Muscle of leg (tissue), 11 donors: ENCODE measurements around the gene KIAA1614. TPM values are rescaled to one million over a fixed set of nuclear protein-coding genes. Genes with fewer than 3 reads are reported as not detected.

ENCODE experiments used
- DNase-seq: peaks from one replicate; pipeline ENCODE4 v3.0.0; 2013
- H3K27ac ChIP-seq: one replicate; pipeline ENCODE4 v1.5.1; 2013; ENCODE audit warnings: mild to moderate bottlenecking, low read length, control low read depth
- H3K27me3 ChIP-seq: one replicate; pipeline ENCODE4 v1.6.1; 2013; ENCODE audit warnings: low read length; ENCODE audit not compliant: control insufficient read depth, insufficient read depth
- H3K36me3 ChIP-seq: one replicate; pipeline ENCODE4 v1.6.1; 2013; ENCODE audit warnings: low read length; ENCODE audit not compliant: control insufficient read depth, insufficient read depth
- H3K4me1 ChIP-seq: one replicate; pipeline ENCODE4 v1.6.1; 2013; ENCODE audit warnings: low read length; ENCODE audit not compliant: control insufficient read depth, insufficient read depth
- H3K4me3 ChIP-seq: one replicate; pipeline ENCODE4 v1.5.1; 2013; ENCODE audit warnings: low read length, control low read depth
- H3K9me3 ChIP-seq: replicated peaks from 2 replicates; pipeline ENCODE4 v1.6.1; 2013; ENCODE audit warnings: low read depth, low read length; ENCODE audit not compliant: control insufficient read depth
- WGBS: methylation state at CpG from one replicate; pipeline ENCODE4 v1.1.5; 2013; ENCODE audit warnings: missing lambda C conversion rate; ENCODE audit not compliant: insufficient coverage; 5-methylcytosine and 5-hydroxymethylcytosine counted together
- polyA plus RNA-seq, 8 donors: library from polyadenylated mRNA; unstranded; fragments of 120-200 nt; gene quantifications; one replicate each; pipeline versions ENCODE4 v1.2.1 to v1.2.3, GENCODE V29; 2013; ENCODE audit warnings: inconsistent platforms in 1 of 8, low replicate concordance in 1 of 8; ENCODE audit not compliant: insufficient read length in 8 of 8, insufficient read depth in 1 of 8
- total RNA-seq: library from RNA; stranded (reverse); fragments of 120-200 nt; gene quantifications from one replicate; pipeline ENCODE4 v1.2.4, GENCODE V29; 2013

Gene KIAA1614
- total and polyA plus RNA-seq, 9 donors: 10.0 to 16.3 (median 12.3) TPM

DNA sequence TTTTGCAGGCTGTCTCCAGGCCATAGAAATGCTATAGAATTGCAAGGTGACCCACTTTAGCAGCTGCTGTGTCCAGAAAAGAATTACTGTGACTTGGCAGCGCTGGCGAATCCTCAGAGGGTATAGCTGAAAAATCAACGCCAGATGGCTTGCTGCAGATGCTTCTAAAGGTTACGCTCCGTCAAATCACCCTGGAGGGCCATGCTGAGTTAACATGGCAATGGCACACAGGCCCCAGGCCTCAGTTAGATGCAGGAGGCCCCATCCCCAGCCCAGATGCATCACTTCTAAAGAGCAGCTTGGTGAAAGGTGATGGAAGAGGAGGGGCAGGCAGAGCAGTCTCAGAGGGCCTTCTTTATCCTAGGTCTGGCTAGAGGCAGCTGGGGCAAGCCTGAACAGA lies 18.0 kb downstream of the KIAA1614 start:
- no peak overlapping the region for H3K27ac ChIP-seq
- peaks cover 62% of the 10 kb centered on the region for H3K4me1 ChIP-seq
- peak; percentile 65 for DNase-seq
- 36% methylated on average over 5 of the region's 5 CpGs for WGBS
- peaks cover 35% of the 10 kb centered on the region for H3K36me3 ChIP-seq
- H3K9me3 ChIP-seq: no peaks in the 10 kb centered on the region
- no peak overlapping the region for H3K4me3 ChIP-seq
- no peaks in the 10 kb centered on the region for H3K27me3 ChIP-seq

DNA sequence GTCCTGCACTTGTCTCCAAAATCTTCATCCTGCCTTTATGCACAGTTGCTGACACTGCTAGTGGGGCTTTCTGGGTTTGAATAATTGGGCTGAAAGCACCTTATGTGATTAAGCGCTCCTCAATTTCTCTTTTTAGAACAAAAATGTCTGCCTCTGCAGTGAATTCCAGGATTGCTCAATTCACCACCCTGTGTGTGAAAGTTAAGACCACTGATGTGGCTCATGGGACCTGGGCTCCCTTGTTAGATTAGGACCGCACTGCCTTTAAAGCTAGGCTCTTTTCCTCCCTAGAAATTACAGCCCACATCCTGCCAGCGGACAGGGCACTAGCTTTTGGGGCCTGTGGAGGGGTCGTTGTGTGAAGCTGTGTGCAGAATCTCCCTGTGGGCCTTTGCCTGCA lies 18.8 kb downstream of the KIAA1614 start:
- WGBS: 100% methylated on average over 1 of the region's 4 CpGs
- Histone ChIP-seq H3K4me3 (no peak overlapping the region), H3K27me3 (no peaks in the 10 kb centered on the region), H3K27ac (no peak overlapping the region), H3K9me3 (no peaks in the 10 kb centered on the region), H3K36me3 (peaks cover 44% of the 10 kb centered on the region), H3K4me1 (peaks cover 54% of the 10 kb centered on the region)
- DNase-seq: no peak

DNA sequence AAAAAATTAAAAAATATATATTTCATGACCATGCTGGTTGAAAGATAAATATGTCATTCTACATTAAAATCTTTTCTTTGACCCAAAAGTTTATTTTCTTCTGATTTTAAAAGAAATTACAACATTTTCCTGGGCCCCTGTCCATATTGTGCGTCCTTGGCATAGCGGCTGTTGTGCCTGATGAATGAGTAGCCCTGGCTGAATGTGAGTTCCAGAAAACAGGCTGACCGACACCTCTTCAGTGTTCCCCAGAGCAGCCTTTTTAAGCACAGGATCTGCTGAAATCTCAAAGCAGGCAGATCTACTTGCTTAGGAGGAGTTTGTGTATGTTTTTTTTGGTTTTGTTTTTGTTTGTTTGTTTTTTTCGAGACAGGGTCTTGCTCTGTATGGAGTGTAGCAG lies 19.7 kb downstream of the KIAA1614 start:
- no peak for DNase-seq
- Histone ChIP-seq H3K27ac (no peak overlapping the region), H3K36me3 (peaks cover 52% of the 10 kb centered on the region), H3K4me1 (peaks cover 45% of the 10 kb centered on the region), H3K27me3 (no peaks in the 10 kb centered on the region), H3K4me3 (no peak overlapping the region), H3K9me3 (no peaks in the 10 kb centered on the region)
- 89% methylated on average over 2 of the region's 4 CpGs for WGBS

GRCh38 chr1:180933141-180933540 lies 20.4 kb downstream of the KIAA1614 start:
- Histone ChIP-seq H3K4me3 (no peak overlapping the region), H3K36me3 (peaks cover 60% of the 10 kb centered on the region), H3K4me1 (peaks cover 38% of the 10 kb centered on the region), H3K27ac (no peak overlapping the region), H3K9me3 (no peaks in the 10 kb centered on the region), H3K27me3 (no peaks in the 10 kb centered on the region)
- DNase-seq: no peak

GRCh38 chr1:180934563-180934962 lies 21.9 kb downstream of the KIAA1614 start:
- H3K4me3 ChIP-seq: no peak overlapping the region
- no peak overlapping the region for H3K27ac ChIP-seq
- peaks cover 24% of the 10 kb centered on the region for H3K4me1 ChIP-seq
- DNase-seq: peak; percentile 68
- no peaks in the 10 kb centered on the region for H3K27me3 ChIP-seq
- WGBS: 79% methylated on average over 6 of the region's 7 CpGs
- peaks cover 61% of the 10 kb centered on the region for H3K36me3 ChIP-seq
- no peaks in the 10 kb centered on the region for H3K9me3 ChIP-seq

GRCh38 chr1:180935326-180936109 lies 22.8 kb downstream of the KIAA1614 start:
- no peaks in the 10 kb centered on the region for H3K27me3 ChIP-seq
- H3K9me3 ChIP-seq: no peaks in the 10 kb centered on the region
- DNase-seq: no peak
- H3K36me3 ChIP-seq: peaks cover 63% of the 10 kb centered on the region
- peaks cover 15% of the 10 kb centered on the region for H3K4me1 ChIP-seq
- H3K4me3 ChIP-seq: no peak overlapping the region
- no peak overlapping the region for H3K27ac ChIP-seq
- 74% methylated on average over 28 of the region's 45 CpGs for WGBS

- Histone ChIP-seq H3K4me3 (no peak overlapping the region), H3K9me3 (no peaks in the 10 kb centered on the region), H3K27me3 (no peaks in the 10 kb centered on the region), H3K4me1 (peaks cover 7% of the 10 kb centered on the region), H3K36me3 (peaks cover 67% of the 10 kb centered on the region), H3K27ac (no peak overlapping the region)
- no peak for DNase-seq
- 94% methylated on average over 10 of the region's 28 CpGs for WGBS
Measured at GRCh38 chr1:180936110-180937011, 23.7 kb downstream of the KIAA1614 start.

DNA sequence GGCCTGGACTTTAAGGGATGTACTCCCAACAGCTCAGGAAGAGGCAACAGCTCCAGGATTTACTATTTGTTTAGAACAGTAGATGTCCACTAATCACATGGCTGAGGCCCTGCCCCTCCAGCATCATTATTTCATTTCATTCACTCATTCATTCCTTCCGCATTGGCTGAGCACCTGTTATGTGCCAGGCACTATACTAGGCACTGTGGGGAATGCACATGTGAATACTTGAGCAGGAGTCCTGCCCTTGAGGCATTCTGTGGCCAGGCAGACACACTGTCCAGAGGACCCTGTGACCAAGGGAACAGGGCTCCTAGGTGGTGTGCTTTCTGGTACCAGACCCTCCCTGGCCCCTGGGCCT lies 24.3 kb downstream of the KIAA1614 start:
- no CpG with 5 or more reads among the region's 1 CpG for WGBS
- no peak overlapping the region for H3K4me3 ChIP-seq
- H3K36me3 ChIP-seq: peaks cover 72% of the 10 kb centered on the region
- H3K27ac ChIP-seq: no peak overlapping the region
- no peaks in the 10 kb centered on the region for H3K27me3 ChIP-seq
- H3K4me1 ChIP-seq: peaks cover under 1% of the 10 kb centered on the region
- H3K9me3 ChIP-seq: no peaks in the 10 kb centered on the region
- no peak for DNase-seq

- Histone ChIP-seq H3K27me3 (no peaks in the 10 kb centered on the region), H3K4me3 (no peak overlapping the region), H3K27ac (no peak overlapping the region), H3K4me1 (no peaks in the 10 kb centered on the region), H3K9me3 (no peaks in the 10 kb centered on the region), H3K36me3 (peaks cover 79% of the 10 kb centered on the region)
- WGBS: 85% methylated on average over 8 of the region's 9 CpGs
- DNase-seq: no peak
Measured at GRCh38 chr1:180937624-180938225, 25.0 kb downstream of the KIAA1614 start.

DNA sequence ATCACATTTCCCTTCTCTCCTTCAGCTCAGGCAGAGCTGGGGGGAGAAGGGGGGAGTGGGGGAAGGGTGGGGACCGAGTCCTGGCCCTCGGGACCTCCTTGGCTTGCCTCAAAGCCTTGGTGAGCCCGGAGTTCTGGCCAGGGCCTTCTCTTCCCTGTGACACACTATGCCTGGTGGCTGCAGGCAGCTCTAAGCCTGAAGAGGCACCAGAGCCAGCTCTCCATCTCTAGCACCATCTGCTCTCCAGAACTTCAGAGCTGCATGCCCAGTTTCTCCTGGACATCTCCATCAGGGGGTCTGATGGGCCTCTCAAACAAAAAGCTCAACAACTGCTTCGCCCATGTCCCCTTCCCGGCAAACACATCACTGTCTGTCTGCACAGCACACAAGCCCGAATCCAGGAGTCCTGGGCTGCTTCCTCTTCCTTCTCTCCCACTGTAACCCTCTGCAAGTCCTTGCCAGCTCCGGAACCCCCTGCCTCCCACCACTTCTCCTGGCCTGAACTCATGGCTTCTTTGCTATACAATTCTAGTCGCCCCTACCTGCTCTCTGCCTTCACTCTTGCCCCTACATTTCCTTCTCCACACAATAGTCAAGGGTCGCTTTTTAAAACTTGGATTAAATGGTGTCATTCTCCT lies 26.5 kb downstream of the KIAA1614 start:
- Histone ChIP-seq H3K36me3 (peaks cover 71% of the 10 kb centered on the region), H3K4me1 (no peaks in the 10 kb centered on the region), H3K9me3 (no peaks in the 10 kb centered on the region), H3K27ac (no peak overlapping the region), H3K27me3 (no peaks in the 10 kb centered on the region), H3K4me3 (no peak overlapping the region)
- WGBS: 77% methylated on average over 8 of the region's 9 CpGs
- DNase-seq: no peak
